Left lobe of liver (tissue), 1 donor: ENCODE results near the gene C17orf113. TPM values are rescaled to one million over a fixed set of nuclear protein-coding genes. Genes with fewer than 3 reads are reported as not detected.

Experiments
- total RNA-seq: library from RNA; stranded (reverse); gene quantifications from one replicate; pipeline ENCODE4 v1.2.1, GENCODE V29; 2021
- donor health status: DM: no; HTN: yes; CAD: no.

Gene C17orf113
- total RNA-seq, 1 donor from 2014 or later: 0.20 TPM

Other genes with a start within 250 kb of the C17orf113 start
- 3.3 TPM for gene P3H4, start 238.7 kb downstream of the C17orf113 start, total RNA-seq
- 5.1 TPM for gene FKBP10, start 237.6 kb downstream of the C17orf113 start, total RNA-seq
- gene NT5C3B, start 214.4 kb downstream of the C17orf113 start, total RNA-seq: 24.3 TPM
- gene KLHL10, start 212.8 kb downstream of the C17orf113 start, total RNA-seq: not detected
- gene KLHL11, start 185.2 kb downstream of the C17orf113 start, total RNA-seq: 5.9 TPM
- 20.9 TPM for gene ACLY, start 131.7 kb downstream of the C17orf113 start, total RNA-seq
- gene ODAD4, start 120.0 kb downstream of the C17orf113 start, total RNA-seq: 0.30 TPM
- gene CNP, start 83.8 kb downstream of the C17orf113 start, total RNA-seq: 31.4 TPM
- 33.2 TPM for gene DNAJC7, start 33.2 kb downstream of the C17orf113 start, total RNA-seq
- gene NKIRAS2, start 30.5 kb downstream of the C17orf113 start, total RNA-seq: 12.9 TPM
- 0.13 TPM for gene ZNF385C, start 47.9 kb upstream of the C17orf113 start, total RNA-seq
- gene DHX58, start 62.1 kb upstream of the C17orf113 start, total RNA-seq: 30.3 TPM
- 30.8 TPM for gene KAT2A, start 70.8 kb upstream of the C17orf113 start, total RNA-seq
- 1.1 TPM for gene HSPB9, start 72.2 kb upstream of the C17orf113 start, total RNA-seq
- 56.3 TPM for gene RAB5C, start 104.4 kb upstream of the C17orf113 start, total RNA-seq
- not detected for gene KCNH4, start 130.5 kb upstream of the C17orf113 start, total RNA-seq
- not detected for gene HCRT, start 134.9 kb upstream of the C17orf113 start, total RNA-seq
- gene GHDC, start 143.9 kb upstream of the C17orf113 start, total RNA-seq: 15.7 TPM
- 26.3 TPM for gene STAT5B, start 225.8 kb upstream of the C17orf113 start, total RNA-seq
- gene STAT5A, start 237.9 kb upstream of the C17orf113 start, total RNA-seq: 10.2 TPM